Sigmoid colon (tissue), 3 donors: Measurements from ENCODE around the gene TWNK.

Experiments
- POLR2A ChIP-seq, 2 donors: fragments of 450-650 bp; IDR thresholded peaks; one replicate each; pipeline ENCODE4 v1.6.1; 2016; ENCODE audit warnings: antibody characterized with exemption in 2 of 2, mild to moderate bottlenecking in 2 of 2, moderate library complexity in 2 of 2
- TF ChIP-seq, protein P1 (sequence below), 4 experiments: fragments of 450-650 bp in 3 of 4; fragments of 200-600 bp in 1 of 4; IDR thresholded peaks; one replicate each; pipeline ENCODE4 v1.5.1; 2016 to 2019; ENCODE audit warnings: antibody characterized with exemption in 4 of 4, mild to moderate bottlenecking in 3 of 4, moderate library complexity in 2 of 4

- TF ChIP-seq POLR2A (IDR thresholded peaks at IDR 0.05): no peak
- TF ChIP-seq, protein P1, sequence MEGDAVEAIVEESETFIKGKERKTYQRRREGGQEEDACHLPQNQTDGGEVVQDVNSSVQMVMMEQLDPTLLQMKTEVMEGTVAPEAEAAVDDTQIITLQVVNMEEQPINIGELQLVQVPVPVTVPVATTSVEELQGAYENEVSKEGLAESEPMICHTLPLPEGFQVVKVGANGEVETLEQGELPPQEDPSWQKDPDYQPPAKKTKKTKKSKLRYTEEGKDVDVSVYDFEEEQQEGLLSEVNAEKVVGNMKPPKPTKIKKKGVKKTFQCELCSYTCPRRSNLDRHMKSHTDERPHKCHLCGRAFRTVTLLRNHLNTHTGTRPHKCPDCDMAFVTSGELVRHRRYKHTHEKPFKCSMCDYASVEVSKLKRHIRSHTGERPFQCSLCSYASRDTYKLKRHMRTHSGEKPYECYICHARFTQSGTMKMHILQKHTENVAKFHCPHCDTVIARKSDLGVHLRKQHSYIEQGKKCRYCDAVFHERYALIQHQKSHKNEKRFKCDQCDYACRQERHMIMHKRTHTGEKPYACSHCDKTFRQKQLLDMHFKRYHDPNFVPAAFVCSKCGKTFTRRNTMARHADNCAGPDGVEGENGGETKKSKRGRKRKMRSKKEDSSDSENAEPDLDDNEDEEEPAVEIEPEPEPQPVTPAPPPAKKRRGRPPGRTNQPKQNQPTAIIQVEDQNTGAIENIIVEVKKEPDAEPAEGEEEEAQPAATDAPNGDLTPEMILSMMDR (IDR thresholded peaks at IDR 0.05): no peak
Measured at GRCh38 chr10:100960251-100960650, 27.1 kb upstream of the TWNK start.
